HG03064 (cell line): ENCODE results near the gene TMEM8B.
"Not testable (repeated sequence)": the region's sequence is repeated elsewhere in the genome, so short reads cannot be mapped to it uniquely, and the experiment has no call there.

ENCODE experiments used
- ATAC-seq: cut with Tn5 transposase; IDR thresholded peaks from one replicate; pipeline ENCODE4 v1.9.1; 2021; ENCODE audit warnings: low read depth; ENCODE audit not compliant: unreplicated experiment

TMEM8B gene

DNA sequence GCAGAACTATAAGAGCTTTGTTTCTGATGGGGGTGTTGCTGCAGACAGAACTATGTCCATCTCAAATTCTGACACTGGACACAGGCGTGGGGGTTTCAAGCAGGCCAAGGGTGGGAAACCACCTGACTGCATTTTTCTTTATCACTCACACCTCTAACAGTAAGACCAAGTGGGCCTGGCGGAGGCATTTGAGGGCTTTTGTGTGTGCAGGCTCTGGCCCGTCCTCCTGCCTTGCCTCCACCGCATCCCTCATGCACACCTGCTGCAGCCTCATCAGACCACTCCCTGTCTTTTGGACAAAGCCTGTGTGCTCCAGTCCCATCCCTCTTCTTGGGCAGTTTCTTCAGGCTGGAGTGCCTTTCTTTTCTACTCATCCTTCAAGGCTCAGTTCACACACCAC lies 33.3 kb downstream of the TMEM8B start:
- ATAC-seq = no peak

- ATAC-seq = no peak
Observed at GRCh38 chr9:35863583-35863982, 34.6 kb downstream of the TMEM8B start.

DNA sequence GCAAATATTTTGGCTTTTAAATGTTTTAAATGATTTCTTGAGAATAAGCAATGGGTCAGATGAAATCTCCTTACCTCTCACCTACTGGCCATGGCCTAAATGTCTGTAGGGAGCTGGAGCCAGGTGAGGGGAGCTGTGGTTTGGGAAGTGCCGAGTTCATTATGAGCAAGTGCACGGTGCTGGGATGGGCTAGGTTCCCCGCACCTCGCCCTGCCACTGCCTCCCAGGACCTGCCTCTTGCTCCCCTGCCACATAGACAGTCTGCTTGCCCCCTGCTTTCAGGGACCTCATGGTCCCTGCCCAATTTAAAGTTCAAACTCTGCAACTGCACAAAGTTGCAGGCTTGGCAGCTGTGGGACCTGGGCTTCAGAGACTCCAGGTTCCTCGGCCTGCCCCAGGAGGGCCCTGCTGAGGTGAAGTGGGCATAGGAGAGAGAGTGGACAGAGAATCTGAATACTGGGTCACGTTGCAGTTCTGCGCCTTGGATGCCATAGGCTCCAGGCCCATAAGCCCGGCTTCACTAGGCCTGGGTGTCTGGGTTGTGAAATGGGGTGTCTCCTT lies 35.7 kb downstream of the TMEM8B start:
- no peak for ATAC-seq

DNA sequence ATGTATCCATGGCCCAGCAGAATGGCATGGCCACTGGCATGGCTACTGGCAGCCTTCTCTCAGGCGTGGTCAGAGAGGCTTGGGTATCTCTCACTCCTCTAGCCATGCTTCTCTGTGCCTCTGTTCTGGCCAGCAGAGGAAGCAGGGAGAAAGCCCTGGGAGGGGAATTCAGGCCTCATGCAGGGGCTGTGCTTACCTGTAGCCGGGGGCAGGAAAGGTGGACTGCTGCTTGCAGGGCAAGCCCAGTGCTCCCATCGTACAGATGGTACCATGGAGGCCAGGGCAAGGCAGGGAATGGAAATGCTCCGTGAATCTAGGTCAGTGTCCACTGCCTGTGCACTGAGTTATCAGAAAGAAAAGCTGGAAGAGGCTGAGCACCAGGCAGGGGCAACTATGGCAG lies 38.5 kb downstream of the TMEM8B start:
- ATAC-seq = no peak

DNA sequence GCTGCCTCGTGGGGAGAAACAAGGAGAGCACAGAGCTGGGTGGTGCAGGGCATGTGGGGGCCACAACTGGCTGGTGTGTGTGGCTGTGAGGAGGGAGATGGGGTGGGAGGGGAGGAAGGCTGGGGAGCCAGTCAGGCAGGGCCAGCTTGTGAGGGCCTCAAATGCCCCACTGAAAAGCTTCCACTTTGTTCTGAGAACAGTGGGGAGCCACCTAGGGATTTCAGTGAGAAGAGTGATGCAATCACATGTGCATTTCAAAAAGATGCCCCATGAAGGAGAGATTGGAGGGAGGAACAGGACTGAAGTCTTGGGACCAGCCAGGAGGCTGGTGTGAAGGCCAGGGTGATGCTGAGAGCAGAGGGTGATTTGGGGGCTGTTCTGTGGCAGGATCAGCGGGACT lies 39.9 kb downstream of the TMEM8B start:
- ATAC-seq = no peak

DNA sequence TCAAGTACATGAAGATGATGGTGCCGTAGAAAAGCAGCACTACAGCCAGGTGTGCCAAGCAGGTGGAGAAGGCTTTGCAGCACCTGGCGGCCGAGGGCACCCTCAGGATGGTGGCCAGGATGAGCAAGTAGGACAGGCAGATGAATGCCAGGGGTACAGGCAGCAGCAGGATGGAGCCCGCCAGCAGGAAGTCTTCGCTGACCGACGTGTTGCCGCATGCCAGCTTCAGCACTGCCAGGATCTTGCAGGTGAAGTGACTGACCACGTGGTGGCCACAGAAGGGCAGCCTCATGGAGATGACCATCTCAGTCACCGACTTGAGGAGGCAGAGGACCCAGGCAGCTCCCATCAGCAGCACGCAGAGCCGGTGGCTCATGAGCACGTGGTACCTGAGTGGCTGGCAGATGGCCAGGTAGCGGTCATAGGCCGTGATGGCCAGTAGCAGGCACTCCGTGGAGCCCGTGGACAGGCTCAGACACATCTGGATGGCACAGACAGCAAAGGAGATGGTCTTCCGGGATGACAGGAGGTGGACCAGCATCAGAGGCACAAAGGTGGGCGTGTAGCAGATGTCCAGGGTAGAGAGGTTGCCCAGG lies 40.7 kb downstream of the TMEM8B start:
- no peak for ATAC-seq

DNA sequence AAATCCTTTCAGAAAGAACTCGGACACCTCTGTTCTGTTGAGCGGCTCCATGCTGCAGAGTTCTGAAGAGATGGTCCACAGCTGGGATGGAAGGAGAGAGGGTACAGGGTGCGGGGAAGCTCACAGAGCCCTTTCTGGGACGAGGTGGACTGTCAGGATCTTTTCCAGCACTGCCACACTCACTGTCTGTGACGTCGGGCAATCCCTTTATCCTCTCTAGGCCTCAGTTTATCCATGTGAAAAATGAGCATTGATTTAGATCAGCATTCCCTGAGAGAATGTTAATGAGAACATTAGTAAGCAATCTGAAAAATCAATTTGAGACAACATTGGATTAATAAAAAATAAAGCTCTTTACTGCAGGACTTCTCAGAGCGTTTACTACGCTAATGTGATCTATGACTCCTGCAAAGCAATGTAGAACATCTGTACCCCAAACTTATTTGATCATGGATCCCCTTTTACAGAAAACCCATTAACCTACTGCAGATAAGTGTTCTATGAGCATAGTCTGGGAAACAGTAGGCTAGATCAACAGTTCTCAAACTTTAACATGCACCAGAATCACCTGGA lies 41.4 kb downstream of the TMEM8B start, which contains the start of gene OR13J1:
TSS of gene OR13J1 (minus strand) at position 51 of the 573 bp plus-strand sequence. CDS start at position 51, 0 bp downstream.
- ATAC-seq = no peak

DNA sequence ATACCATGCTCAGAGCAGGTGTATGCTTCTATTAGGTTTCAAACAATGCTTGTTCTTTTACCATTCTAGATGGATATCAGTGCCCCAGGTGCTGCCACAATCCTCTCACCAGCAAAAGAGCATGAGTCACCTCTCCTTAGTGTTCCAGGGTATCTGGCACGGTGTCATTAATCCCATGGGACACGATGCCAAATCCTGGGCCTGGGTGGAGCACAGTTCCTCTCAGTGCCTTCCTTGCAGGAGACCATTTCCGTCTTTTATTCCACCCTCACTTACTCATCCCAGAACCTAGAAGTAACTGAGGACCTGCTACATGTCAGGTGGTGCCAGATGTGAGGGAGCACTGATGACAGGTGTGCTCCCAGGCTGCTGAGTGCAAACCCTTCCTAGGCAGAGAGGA lies 42.5 kb downstream of the TMEM8B start:
- ATAC-seq = no peak

GRCh38 chr9:35872505-35872904 lies 43.5 kb downstream of the TMEM8B start:
- ATAC-seq = no peak

DNA sequence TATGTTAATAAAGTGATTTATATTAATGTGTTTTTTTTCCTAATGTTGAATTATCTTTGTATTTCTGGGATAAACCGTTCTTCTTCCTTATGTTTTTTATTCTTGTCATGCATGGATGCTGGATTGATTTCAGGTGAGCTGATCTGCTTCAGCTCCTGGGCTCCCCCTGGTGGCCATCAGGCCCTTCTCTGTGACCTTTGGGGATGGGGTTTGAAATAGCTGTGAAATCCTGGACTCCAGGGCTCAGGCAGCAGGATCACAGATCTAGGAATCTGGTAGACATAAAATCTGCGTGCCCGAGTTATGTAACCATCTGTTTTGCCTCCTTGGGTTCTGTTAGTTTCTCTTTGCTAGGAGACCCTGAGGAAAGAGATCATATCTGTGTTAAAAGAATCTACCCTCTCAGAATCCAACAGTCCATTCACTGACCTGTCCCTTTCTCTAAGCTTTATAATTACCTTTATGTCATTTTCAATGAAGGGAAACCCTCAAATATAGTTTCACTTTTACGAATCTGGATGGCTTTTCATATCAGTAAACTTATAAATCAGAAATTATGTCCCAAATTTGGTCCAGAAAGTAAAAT lies 53.3 kb downstream of the TMEM8B start:
- ATAC-seq = no peak

DNA sequence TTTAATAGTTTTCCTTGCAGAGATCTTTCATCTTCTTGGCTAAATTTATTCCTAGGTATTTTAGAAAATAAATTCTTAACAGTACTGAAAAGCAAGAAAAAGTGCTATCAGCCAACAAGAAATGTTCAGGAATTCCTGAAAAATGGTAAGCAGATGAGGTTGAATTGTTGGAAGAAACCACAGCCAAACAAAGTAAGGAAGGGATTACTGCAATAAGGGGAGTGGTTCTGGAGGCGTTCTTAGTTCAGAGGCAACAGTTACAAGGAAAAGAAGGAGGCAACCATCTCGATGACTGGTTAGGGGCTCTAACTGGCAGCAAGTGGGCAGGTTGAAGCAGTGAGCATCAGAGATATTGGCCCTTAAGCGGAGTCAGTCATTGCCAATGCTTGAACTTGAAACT lies 54.0 kb downstream of the TMEM8B start:
- ATAC-seq = no peak

- not testable (repeated sequence) for ATAC-seq
Observed at GRCh38 chr9:35884908-35885307, 55.9 kb downstream of the TMEM8B start.

- ATAC-seq = no peak
Observed at GRCh38 chr9:35891646-35892045, 62.6 kb downstream of the TMEM8B start.

- no peak for ATAC-seq
Observed at GRCh38 chr9:35892051-35892450, 63.0 kb downstream of the TMEM8B start.

- ATAC-seq = no peak
Observed at GRCh38 chr9:35896570-35896969, 67.5 kb downstream of the TMEM8B start.

DNA sequence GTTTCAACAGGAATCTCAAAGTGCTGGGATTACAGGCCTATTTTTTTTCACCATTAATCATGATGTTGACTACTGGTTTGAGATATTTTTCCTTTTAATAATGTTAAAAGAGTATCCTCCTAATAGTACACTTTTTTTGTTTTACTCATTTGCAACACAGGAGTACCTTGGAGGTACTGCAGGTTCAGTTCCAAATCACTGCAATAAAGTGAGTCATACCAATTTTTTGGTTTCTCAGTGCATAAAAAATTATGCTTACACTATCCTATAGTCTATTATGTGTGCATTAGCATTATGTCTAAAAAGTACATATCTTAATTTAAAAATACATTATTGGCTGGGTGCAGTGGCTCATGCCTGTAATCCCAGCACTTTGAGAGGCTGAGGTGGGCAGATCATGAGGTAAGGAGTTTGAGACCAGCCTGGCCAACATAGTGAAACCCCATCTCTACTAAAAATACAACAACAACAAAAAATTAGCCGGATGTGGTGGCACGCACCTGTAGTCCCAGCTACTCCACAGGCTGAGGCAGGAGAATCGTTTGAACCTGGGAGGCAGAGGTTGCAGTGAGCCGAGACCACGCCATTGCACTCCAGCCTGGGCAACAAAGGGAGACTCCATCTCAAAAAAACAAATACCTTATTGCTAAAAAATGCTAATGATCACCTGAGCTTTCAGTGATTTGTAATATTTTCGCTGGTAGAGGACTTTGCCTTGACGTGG lies 68.5 kb downstream of the TMEM8B start:
- not testable (repeated sequence) for ATAC-seq

- ATAC-seq = no peak
Observed at GRCh38 chr9:35898337-35898736, 69.3 kb downstream of the TMEM8B start.

DNA sequence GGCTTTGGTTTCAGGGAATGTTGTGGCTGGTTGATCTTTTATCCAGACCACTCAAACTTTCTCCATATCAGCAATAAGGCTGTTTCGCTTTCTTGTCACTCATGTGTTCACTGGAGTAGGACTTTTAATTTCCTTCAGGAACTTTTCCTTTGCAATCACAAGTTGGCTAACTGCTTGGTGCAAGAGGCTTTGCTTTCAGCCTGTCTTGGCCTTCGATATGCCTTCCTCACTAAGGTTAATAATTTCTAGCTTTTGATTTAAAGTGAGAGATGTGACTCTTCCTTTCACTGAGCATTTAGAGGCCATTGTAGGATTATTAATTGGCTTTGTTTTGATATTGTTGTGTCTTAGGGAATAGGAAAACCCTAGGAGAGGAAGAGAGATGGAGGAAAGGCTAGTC lies 70.0 kb downstream of the TMEM8B start:
- no peak for ATAC-seq

DNA sequence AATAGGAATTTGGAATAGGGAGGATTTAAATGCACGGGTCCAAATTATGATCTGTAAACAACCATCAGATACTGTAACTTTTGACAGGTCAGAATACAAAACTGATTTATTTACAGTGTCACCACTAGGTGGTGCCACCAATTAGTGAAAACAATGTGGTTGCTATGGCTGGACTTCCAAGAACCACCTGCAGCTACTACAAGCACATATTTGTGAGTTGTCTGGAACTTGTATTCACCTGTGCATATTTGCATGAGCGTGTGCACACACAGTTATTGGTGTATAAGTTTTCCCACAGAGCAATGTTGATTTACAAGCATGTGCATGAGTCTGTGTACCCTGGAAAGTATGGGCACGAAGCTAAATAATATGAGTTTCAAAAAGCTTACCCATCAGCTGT lies 74.0 kb downstream of the TMEM8B start:
- no peak for ATAC-seq

- ATAC-seq = no peak
Observed at GRCh38 chr9:35904338-35904737, 75.3 kb downstream of the TMEM8B start.

GRCh38 chr9:35905051-35905781 lies 76.2 kb downstream of the TMEM8B start:
- ATAC-seq = no peak
